IMR-90 (cell line): Measurements from ENCODE around the gene CDH26. TPM values are rescaled to one million over a fixed set of nuclear protein-coding genes. Genes with fewer than 3 reads are reported as not detected.

Source experiments
- ATAC-seq: fragments of 200-7000 bp; cut with Tn5 transposase; 2 replicates; pipeline ENCODE4 v1.9.1; 2020; ENCODE audit warnings: low read depth, mild to moderate bottlenecking, moderate library complexity
- BruUV-seq: library from RNA; stranded (reverse); fragments of 400-500 nt; replicated peaks from 2 replicates; lab custom pipeline; 2021; lab: Mats Ljungman, UMichigan
- CTCF ChIA-PET: fragments of 300-600 bp; formaldehyde crosslinking; extraction: SDS; loops from one replicate; lab custom pipeline; 2021; ENCODE audit warnings: antibody characterized with exemption; lab: Yijun Ruan, JAX
- POLR2A ChIA-PET: fragments of 300-600 bp; sonication (Branson Sonifier 250); formaldehyde crosslinking; loops from one replicate; lab custom pipeline; 2022; ENCODE audit warnings: antibody characterized with exemption; ENCODE audit not compliant: unreplicated experiment; lab: Charles Lee
- DNase-seq: peaks from one replicate; pipeline ENCODE4 v3.0.0; 2013
- H2AFZ ChIP-seq: replicated peaks from 2 replicates; pipeline ENCODE3; 2013; ENCODE audit warnings: low read length, mild to moderate bottlenecking; ENCODE audit not compliant: poor library complexity
- H2AK5ac ChIP-seq: 2 replicates; pipeline ENCODE4 v1.6.1; 2013; ENCODE audit warnings: low read depth, low read length, inconsistent platforms
- H2AK9ac ChIP-seq: replicated peaks from 2 replicates; pipeline ENCODE3; 2013; ENCODE audit warnings: mild to moderate bottlenecking, low read depth, low read length, moderate library complexity; ENCODE audit not compliant: poor library complexity
- H2BK120ac ChIP-seq: 2 replicates; pipeline ENCODE4 v1.6.1; 2013; ENCODE audit warnings: low read depth, low read length, inconsistent platforms
- H2BK15ac ChIP-seq: 3 replicates; pipeline ENCODE4 v1.6.1; 2013; ENCODE audit warnings: low read depth, low read length, inconsistent platforms
- H2BK20ac ChIP-seq: 2 replicates; pipeline ENCODE4 v1.6.1; 2013; ENCODE audit warnings: low read depth, mild to moderate bottlenecking, inconsistent platforms, low read length, moderate library complexity
- H2BK5ac ChIP-seq: 2 replicates; pipeline ENCODE4 v1.6.1; 2013; ENCODE audit warnings: mild to moderate bottlenecking, low read depth, low read length, inconsistent platforms; ENCODE audit not compliant: poor library complexity, severe bottlenecking
- H3K14ac ChIP-seq: replicated peaks from 2 replicates; pipeline ENCODE4 v1.6.1; 2013; ENCODE audit warnings: low read depth, low read length, inconsistent platforms
- H3K18ac ChIP-seq: 2 replicates; pipeline ENCODE4 v1.6.1; 2013; ENCODE audit warnings: low read depth, low read length, control low read depth
- H3K23ac ChIP-seq: 2 replicates; pipeline ENCODE4 v1.6.1; 2013; ENCODE audit warnings: low read depth, low read length, inconsistent platforms
- H3K27ac ChIP-seq: 2 replicates; pipeline ENCODE4 v1.5.1; 2013; ENCODE audit warnings: mild to moderate bottlenecking, control low read depth, low read length; ENCODE audit not compliant: insufficient read depth
- H3K27me3 ChIP-seq: 2 replicates; pipeline ENCODE4 v1.6.1; 2013; ENCODE audit warnings: low read length; ENCODE audit not compliant: control insufficient read depth, insufficient read depth
- H3K36me3 ChIP-seq: 2 replicates; pipeline ENCODE4 v1.6.1; 2013; ENCODE audit warnings: low read length, mixed read lengths; ENCODE audit not compliant: control insufficient read depth, insufficient read depth
- H3K4ac ChIP-seq: 2 replicates; pipeline ENCODE4 v1.6.1; 2013; ENCODE audit warnings: low read depth, low read length, inconsistent platforms
- H3K4me1 ChIP-seq: 2 replicates; pipeline ENCODE4 v1.6.1; 2013; ENCODE audit warnings: low read length, mixed read lengths; ENCODE audit not compliant: control insufficient read depth, insufficient read depth
- H3K4me2 ChIP-seq: 2 replicates; pipeline ENCODE4 v1.6.1; 2013; ENCODE audit warnings: low read depth, mild to moderate bottlenecking, control low read depth, low read length, moderate library complexity
- H3K4me3 ChIP-seq: 2 replicates; pipeline ENCODE4 v1.5.1; 2013; ENCODE audit warnings: low read depth, mild to moderate bottlenecking, control low read depth, low read length, moderate library complexity; ENCODE audit not compliant: insufficient read depth
- H3K56ac ChIP-seq: 2 replicates; pipeline ENCODE4 v1.6.1; 2013; ENCODE audit warnings: low read length, inconsistent platforms; ENCODE audit not compliant: insufficient read depth; ENCODE audit errors: extremely low read depth
- H3K79me1 ChIP-seq, 2 experiments: 2 replicates each; pipeline ENCODE4 v1.6.1; 2013; ENCODE audit warnings: low read length in 2 of 2, inconsistent platforms in 1 of 2, low read depth in 1 of 2
- H3K9ac ChIP-seq: 2 replicates; pipeline ENCODE4 v1.6.1; 2013; ENCODE audit warnings: low read depth, low read length, control low read depth
- H3K9me1 ChIP-seq: 2 replicates; pipeline ENCODE4 v1.6.1; 2013; ENCODE audit warnings: low read length, inconsistent platforms; ENCODE audit not compliant: insufficient read depth
- H3K9me3 ChIP-seq: 2 replicates; pipeline ENCODE4 v1.6.1; 2013; ENCODE audit warnings: low read length; ENCODE audit not compliant: control insufficient read depth, insufficient read depth
- H4K20me1 ChIP-seq: 2 replicates; pipeline ENCODE4 v1.6.1; 2013; ENCODE audit warnings: low read length, inconsistent platforms; ENCODE audit not compliant: insufficient read depth
- H4K5ac ChIP-seq: 2 replicates; pipeline ENCODE4 v1.6.1; 2013; ENCODE audit warnings: mild to moderate bottlenecking, low read depth, low read length, control low read depth
- H4K8ac ChIP-seq, 2 experiments: 2 replicates each; pipeline ENCODE4 v1.6.1; 2013; ENCODE audit warnings: low read depth in 2 of 2, low read length in 2 of 2, control low read depth in 1 of 2, inconsistent platforms in 1 of 2
- H4K91ac ChIP-seq: 2 replicates; pipeline ENCODE4 v1.6.1; 2013; ENCODE audit warnings: low read depth, low read length, inconsistent platforms; ENCODE audit not compliant: insufficient read depth
- BHLHE40 ChIP-seq: fragments of 150-350 bp; IDR thresholded peaks from 2 replicates; pipeline ENCODE4 v1.6.1; 2016; ENCODE audit warnings: mild to moderate bottlenecking, low read depth, low read length
- CEBPB ChIP-seq: IDR thresholded peaks from 2 replicates; pipeline ENCODE4 v1.6.1; 2012; ENCODE audit warnings: low read depth, low read length, improper control_type of control experiment
- CHD1 ChIP-seq: IDR thresholded peaks from 2 replicates; pipeline ENCODE4 v1.6.1; 2012; ENCODE audit warnings: low read depth, low read length, improper control_type of control experiment
- MAFK ChIP-seq: IDR thresholded peaks from 2 replicates; pipeline ENCODE4 v1.6.1; 2012; ENCODE audit warnings: low read depth, low read length, improper control_type of control experiment
- NFE2L2 ChIP-seq: fragments of 150-350 bp; IDR thresholded peaks from 2 replicates; pipeline ENCODE4 v1.6.1; 2016; ENCODE audit warnings: low read depth, mild to moderate bottlenecking, low read length
- POLR2A ChIP-seq: IDR thresholded peaks from 2 replicates; pipeline ENCODE4 v1.6.1; 2012; ENCODE audit warnings: mild to moderate bottlenecking, low read depth, low read length
- RCOR1 ChIP-seq: IDR thresholded peaks from 2 replicates; pipeline ENCODE4 v1.6.1; 2012; ENCODE audit warnings: mild to moderate bottlenecking, low read length, improper control_type of control experiment; ENCODE audit not compliant: insufficient replicate concordance
- SMC3 ChIP-seq: fragments of 150-350 bp; IDR thresholded peaks from 2 replicates; pipeline ENCODE4 v1.6.1; 2016; ENCODE audit warnings: low read depth, mild to moderate bottlenecking, antibody characterized with exemption, low read length, moderate library complexity
- WGBS, 2 experiments: methylation state at CpG; one replicate each; pipeline versions ENCODE4 v1.1.5 to v1.1.7; 2013; ENCODE audit warnings: missing lambda C conversion rate in 2 of 2; ENCODE audit not compliant: insufficient read length in 1 of 2; ENCODE audit errors: extremely low coverage in 2 of 2; 5-methylcytosine and 5-hydroxymethylcytosine counted together
- dilution Hi-C: fragments of 300-500 bp; cut with HindIII; formaldehyde crosslinking; loops from one replicate; pipeline ENCODE4 v1.14.3; 2018; ENCODE audit warnings: low sequenced_read_pairs; ENCODE audit not compliant: unreplicated experiment
- in situ Hi-C: fragments of 300-500 bp; cut with MboI; formaldehyde crosslinking; loops from 3 replicates; pipeline ENCODE4 v1.14.3; 2019; ENCODE audit warnings: low sequenced_read_pairs, inconsistent platforms, mixed read lengths
- intact Hi-C: fragments of 100-400 bp; cut with micrococcal nuclease; formaldehyde crosslinking; loops from 2 replicates; pipeline ENCODE4 v1.10.0; 2022
- polyA plus RNA-seq, 3 experiments: library from polyadenylated mRNA; depleted of rRNA; stranded (reverse); fragments of >200 nt; gene quantifications; 2 replicates each; pipeline ENCODE4 v1.2.3, GENCODE V29; 2012; ENCODE audit warnings: low replicate concordance in 1 of 3
- total RNA-seq: library from RNA; depleted of rRNA; stranded (reverse); fragments of >200 nt; gene quantifications from 2 replicates; pipeline ENCODE4 v1.2.3, GENCODE V29; 2012
- TF ChIP-seq, protein P1 (sequence below): fragments of 150-350 bp; IDR thresholded peaks from 2 replicates; pipeline ENCODE4 v1.6.1; 2016; ENCODE audit warnings: low read depth, mild to moderate bottlenecking, low read length, moderate library complexity, borderline replicate concordance

The CDH26 gene
- total and polyA plus RNA-seq, 2 of the 4 experiments (the other 2 are of a cell fraction): not detected

DNA sequence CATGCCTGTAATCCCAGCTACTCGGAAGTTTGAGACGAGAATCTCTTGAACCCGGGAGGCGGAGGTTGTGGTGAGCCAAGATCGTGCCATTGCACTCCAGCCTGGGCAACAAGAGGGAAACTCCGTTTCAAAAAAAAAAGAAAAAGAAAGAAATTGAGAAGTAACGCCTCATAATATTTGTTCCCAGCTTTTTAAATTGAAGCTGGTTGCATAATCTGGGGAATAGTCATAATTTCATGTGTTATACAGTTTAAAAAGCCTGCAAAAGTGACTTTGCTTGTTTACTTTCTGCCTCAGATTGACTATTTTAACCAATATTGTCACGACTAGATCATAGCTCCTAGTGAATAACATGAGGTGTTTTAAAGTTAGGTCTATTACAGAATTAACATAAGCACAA is 10.8 kb upstream of the CDH26 start:
- Histone ChIP-seq H3K27ac (no peak overlapping the region), H2AK9ac (no peak overlapping the region), H3K56ac (no peak overlapping the region), H3K4me3 (no peak overlapping the region), H4K91ac (no peak overlapping the region), H3K14ac (no peak overlapping the region), H3K9ac (no peak overlapping the region), H3K23ac (no peak overlapping the region), H4K5ac (no peak overlapping the region), H3K4me2 (no peak overlapping the region), H2BK5ac (no peak overlapping the region), H2BK15ac (no peak overlapping the region), H3K9me3 (no peaks in the 10 kb centered on the region), H3K4ac (no peak overlapping the region), H3K18ac (no peak overlapping the region), H3K79me1 (no peaks in the 10 kb centered on the region), H2AK5ac (no peak overlapping the region), H4K20me1 (no peaks in the 10 kb centered on the region), H3K4me1 (peaks cover 2% of the 10 kb centered on the region), H3K27me3 (no peaks in the 10 kb centered on the region), H4K8ac (no peak overlapping the region), H2BK120ac (no peak overlapping the region), H2BK20ac (no peak overlapping the region), H3K36me3 (peaks cover 11% of the 10 kb centered on the region), H2AFZ (no peak overlapping the region), H3K9me1 (no peaks in the 10 kb centered on the region)
- intact Hi-C loops (loop anchor here (5.0 to 10.0 kb wide), 3 partner anchors 373 to 1237 kb away; no protein-coding TSS in a partner anchor), dilution Hi-C loops (no loop called here), in situ Hi-C loops (no loop called here)
- no peak for DNase-seq
- WGBS, 2 experiments: 100% methylated on average over 1 of the region's 8 CpGs; no CpG with 5 or more reads in 1 of the 2 experiments
- BruUV-seq: no TSS peak
- no peak for ATAC-seq
- TF ChIP-seq CHD1 (no peak), SMC3 (no peak), NFE2L2 (no peak), RCOR1 (no peak), POLR2A (no peak), MAFK (no peak), BHLHE40 (no peak), CEBPB (no peak)
- TF ChIP-seq, protein P1, sequence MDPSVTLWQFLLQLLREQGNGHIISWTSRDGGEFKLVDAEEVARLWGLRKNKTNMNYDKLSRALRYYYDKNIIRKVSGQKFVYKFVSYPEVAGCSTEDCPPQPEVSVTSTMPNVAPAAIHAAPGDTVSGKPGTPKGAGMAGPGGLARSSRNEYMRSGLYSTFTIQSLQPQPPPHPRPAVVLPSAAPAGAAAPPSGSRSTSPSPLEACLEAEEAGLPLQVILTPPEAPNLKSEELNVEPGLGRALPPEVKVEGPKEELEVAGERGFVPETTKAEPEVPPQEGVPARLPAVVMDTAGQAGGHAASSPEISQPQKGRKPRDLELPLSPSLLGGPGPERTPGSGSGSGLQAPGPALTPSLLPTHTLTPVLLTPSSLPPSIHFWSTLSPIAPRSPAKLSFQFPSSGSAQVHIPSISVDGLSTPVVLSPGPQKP: no peak
- ChIA-PET POLR2A (no interaction called here), CTCF (interaction anchor here (1.3 kb wide), 1 partner anchor 13 kb away, joined by 5 read pairs; the partner anchor contains the start of gene SYCP2)
